Right cardiac atrium (tissue), 5 donors: ENCODE data around the gene UCKL1. TPM values are rescaled to one million over a fixed set of nuclear protein-coding genes. Genes with fewer than 3 reads are reported as not detected.

Experiments used
- ATAC-seq, 2 donors: fragments of 200-7000 bp; cut with Tn5 transposase; one replicate each; pipeline versions ENCODE4 v1.8.0 to v1.9.1; 2020; ENCODE audit warnings: moderate library complexity in 2 of 2, mild to moderate bottlenecking in 1 of 2
- DNase-seq, 3 donors: peaks; one replicate each; pipeline ENCODE4 v3.0.0-alpha.2; 2020
- H3K27ac ChIP-seq: one replicate; pipeline ENCODE4 v1.5.1; 2013; ENCODE audit warnings: mild to moderate bottlenecking, low read length, control low read depth, moderate library complexity
- H3K27me3 ChIP-seq: one replicate; pipeline ENCODE4 v1.6.1; 2013; ENCODE audit not compliant: control insufficient read depth, insufficient read depth
- H3K4me1 ChIP-seq: one replicate; pipeline ENCODE4 v1.6.1; 2013; ENCODE audit warnings: low read length; ENCODE audit not compliant: control insufficient read depth, insufficient read depth
- H3K4me3 ChIP-seq: one replicate; pipeline ENCODE4 v1.5.1; 2013; ENCODE audit warnings: low read length, control low read depth
- H3K9me3 ChIP-seq: one replicate; pipeline ENCODE4 v1.6.1; 2013; ENCODE audit warnings: low read length; ENCODE audit not compliant: control insufficient read depth
- WGBS: extraction: QIAGEN DNeasy Blood & Tissue Kit; methylation state at CpG from one replicate; pipeline ENCODE4 v1.1.7; 2013; 5-methylcytosine and 5-hydroxymethylcytosine counted together
- intact Hi-C, 4 donors: fragments of 100-400 bp; cut with DNase I; formaldehyde crosslinking; loops; one replicate each; pipeline versions ENCODE4 v1.11.0 to v1.14.0; 2022 to 2023
- polyA plus RNA-seq: library from polyadenylated mRNA; stranded (reverse); fragments of 200-250 nt; gene quantifications from one replicate; pipeline ENCODE4 v1.2.3, GENCODE V29; 2013
- total RNA-seq, 4 donors: library from RNA; stranded (reverse); fragmentation: NEBNext Ultra II Directional; extraction: Animal tissue kit (Norgen Biotek cat#: 25700); gene quantifications; one replicate each; pipeline ENCODE4 v1.2.1, GENCODE V29; 2021
- donor health status: healthy with polysubstance abuse.
- donor health status: DM: no; HTN: yes; CAD: no.
- donor health status: DM: no; HTN: no; CAD: no.
- donor health status: DM: no; HTN: yes; CAD: no; lungs with severe emphysema.
- donor health status: DM: yes; HTN: yes; CAD: no.

UCKL1 gene
- total and polyA plus RNA-seq, 5 donors = 35.5 to 47.0 (median 42.9) TPM

GRCh38 chr20:63896264-63897105 lies 59.7 kb downstream of the UCKL1 start:
- DNase-seq (peak; percentile 57 to 84 (median 82)), ATAC-seq (peak; percentile 16 to 21)
- Histone ChIP-seq H3K27ac (peak overlapping the region; percentile 29), H3K27me3 (no peaks in the 10 kb centered on the region), H3K9me3 (no peaks in the 10 kb centered on the region), H3K4me3 (peak overlapping the region; percentile 99), H3K4me1 (peaks cover 12% of the 10 kb centered on the region)
- intact Hi-C loops = loop anchor here in 1 of 4 donors (10.0 kb wide), 1 partner anchor 78 kb away; the partner anchor contains the start of gene SAMD10
- WGBS = 13% methylated on average over 18 of the region's 18 CpGs

GRCh38 chr20:63895952-63896263 lies 60.3 kb downstream of the UCKL1 start:
- intact Hi-C loops = loop anchor here in 1 of 4 donors (10.0 kb wide), 1 partner anchor 79 kb away; the partner anchor contains the start of gene SAMD10
- Histone ChIP-seq H3K27me3 (no peaks in the 10 kb centered on the region), H3K27ac (no peak overlapping the region), H3K4me3 (peak overlapping the region; percentile 99), H3K4me1 (peaks cover 12% of the 10 kb centered on the region), H3K9me3 (no peaks in the 10 kb centered on the region)
- no peak for ATAC-seq
- 2% methylated on average over 5 of the region's 5 CpGs for WGBS
- no peak for DNase-seq

GRCh38 chr20:63895202-63895951 lies 60.8 kb downstream of the UCKL1 start:
- DNase-seq = no peak
- H3K9me3 ChIP-seq = no peaks in the 10 kb centered on the region
- no peaks in the 10 kb centered on the region for H3K27me3 ChIP-seq
- ATAC-seq = no peak
- intact Hi-C loops = loop anchor here in 1 of 4 donors (10.0 kb wide), 1 partner anchor 79 kb away; the partner anchor contains the start of gene SAMD10
- peaks cover 12% of the 10 kb centered on the region for H3K4me1 ChIP-seq
- H3K27ac ChIP-seq = no peak overlapping the region
- H3K4me3 ChIP-seq = peak overlapping the region; percentile 99
- 1% methylated on average over 86 of the region's 87 CpGs for WGBS

GRCh38 chr20:63894358-63895201 lies 61.6 kb downstream of the UCKL1 start, which contains the start of gene DNAJC5:
DNAJC5 (plus strand) TSS chr20:63895126; CDS start chr20:63928346, 33,220 bp downstream.
- H3K4me1 ChIP-seq = peaks cover 12% of the 10 kb centered on the region
- intact Hi-C loops = loop anchor here in 1 of 4 donors (10.0 kb wide), 1 partner anchor 80 kb away; the partner anchor contains the start of gene SAMD10
- DNase-seq (peak; percentile 97 to 99 (median 99)), ATAC-seq (peak; percentile 95)
- H3K9me3 ChIP-seq = no peaks in the 10 kb centered on the region
- WGBS = 1% methylated on average over 82 of the region's 82 CpGs
- peak within 1 kb of the TSS; percentile 99 for H3K4me3 ChIP-seq
- H3K27me3 ChIP-seq = no peaks in the 10 kb centered on the region
- H3K27ac ChIP-seq = peak within 1 kb of the TSS; percentile 75

- no peak for ATAC-seq
- WGBS = 28% methylated on average over 6 of the region's 6 CpGs
- Histone ChIP-seq H3K9me3 (no peaks in the 10 kb centered on the region), H3K4me1 (peaks cover 12% of the 10 kb centered on the region), H3K27me3 (no peaks in the 10 kb centered on the region), H3K4me3 (peak overlapping the region; percentile 99), H3K27ac (peak overlapping the region; percentile 75)
- intact Hi-C loops = loop anchor here in 1 of 4 donors (10.0 kb wide), 1 partner anchor 81 kb away; the partner anchor contains the start of gene SAMD10
- DNase-seq = no peak
Measured at GRCh38 chr20:63893999-63894357, 62.2 kb downstream of the UCKL1 start.

- WGBS = 84% methylated on average over 7 of the region's 7 CpGs
- Histone ChIP-seq H3K4me3 (no peak overlapping the region), H3K27me3 (no peaks in the 10 kb centered on the region), H3K27ac (no peak overlapping the region), H3K4me1 (peaks cover 6% of the 10 kb centered on the region), H3K9me3 (no peaks in the 10 kb centered on the region)
- ATAC-seq (no peak), DNase-seq (peak in 1 of 3 donors; percentile 13)
- intact Hi-C loops = loop anchor here in 1 of 4 donors (10.0 kb wide), 1 partner anchor 82 kb away; the partner anchor contains the start of gene SAMD10
Measured at GRCh38 chr20:63892402-63892801, 63.8 kb downstream of the UCKL1 start.

GRCh38 chr20:63891061-63892002 lies 64.9 kb downstream of the UCKL1 start:
- DNase-seq (no peak), ATAC-seq (no peak)
- WGBS = 86% methylated on average over 29 of the region's 29 CpGs
- peaks cover 4% of the 10 kb centered on the region for H3K4me1 ChIP-seq
- no peak overlapping the region for H3K27ac ChIP-seq
- intact Hi-C loops = loop anchor here in 1 of 4 donors (10.0 kb wide), 1 partner anchor 83 kb away; the partner anchor contains the start of gene SAMD10
- H3K27me3 ChIP-seq = no peaks in the 10 kb centered on the region
- no peaks in the 10 kb centered on the region for H3K9me3 ChIP-seq
- H3K4me3 ChIP-seq = no peak overlapping the region

GRCh38 chr20:63890616-63891015 lies 65.6 kb downstream of the UCKL1 start:
- intact Hi-C loops = loop anchor here in 1 of 4 donors (10.0 kb wide), 1 partner anchor 84 kb away; the partner anchor contains the start of gene SAMD10
- no peaks in the 10 kb centered on the region for H3K27me3 ChIP-seq
- no peak overlapping the region for H3K27ac ChIP-seq
- 83% methylated on average over 7 of the region's 7 CpGs for WGBS
- H3K4me3 ChIP-seq = no peak overlapping the region
- no peaks in the 10 kb centered on the region for H3K9me3 ChIP-seq
- ATAC-seq = no peak
- H3K4me1 ChIP-seq = peaks cover 1% of the 10 kb centered on the region
- DNase-seq = no peak

- intact Hi-C loops = loop anchor here in 1 of 4 donors (10.0 kb wide), 1 partner anchor 85 kb away; the partner anchor contains the start of gene SAMD10
- H3K27me3 ChIP-seq = no peaks in the 10 kb centered on the region
- ATAC-seq (no peak), DNase-seq (no peak)
- 84% methylated on average over 7 of the region's 7 CpGs for WGBS
- H3K4me3 ChIP-seq = no peak overlapping the region
- peaks cover 1% of the 10 kb centered on the region for H3K4me1 ChIP-seq
- no peaks in the 10 kb centered on the region for H3K9me3 ChIP-seq
- no peak overlapping the region for H3K27ac ChIP-seq
Measured at GRCh38 chr20:63890201-63890576, 66.0 kb downstream of the UCKL1 start.
